Posterior cingulate gyrus (tissue), 11 donors: Measurements from ENCODE around the gene YES1.
"Not testable (repeated sequence)": the region's sequence is repeated elsewhere in the genome, so short reads cannot be mapped to it uniquely, and the experiment has no call there.

ENCODE experiments used
- DNase-seq, 10 donors: peaks; one replicate each; pipeline versions ENCODE4 v3.0.0 to v3.0.0-alpha.2; 2020 to 2021; ENCODE audit warnings: mixed read lengths in 3 of 10
- intact Hi-C: fragments of 100-400 bp; cut with DNase I; formaldehyde crosslinking; loops from one replicate; pipeline ENCODE4 v1.15.1; 2023

The YES1 gene

DNA sequence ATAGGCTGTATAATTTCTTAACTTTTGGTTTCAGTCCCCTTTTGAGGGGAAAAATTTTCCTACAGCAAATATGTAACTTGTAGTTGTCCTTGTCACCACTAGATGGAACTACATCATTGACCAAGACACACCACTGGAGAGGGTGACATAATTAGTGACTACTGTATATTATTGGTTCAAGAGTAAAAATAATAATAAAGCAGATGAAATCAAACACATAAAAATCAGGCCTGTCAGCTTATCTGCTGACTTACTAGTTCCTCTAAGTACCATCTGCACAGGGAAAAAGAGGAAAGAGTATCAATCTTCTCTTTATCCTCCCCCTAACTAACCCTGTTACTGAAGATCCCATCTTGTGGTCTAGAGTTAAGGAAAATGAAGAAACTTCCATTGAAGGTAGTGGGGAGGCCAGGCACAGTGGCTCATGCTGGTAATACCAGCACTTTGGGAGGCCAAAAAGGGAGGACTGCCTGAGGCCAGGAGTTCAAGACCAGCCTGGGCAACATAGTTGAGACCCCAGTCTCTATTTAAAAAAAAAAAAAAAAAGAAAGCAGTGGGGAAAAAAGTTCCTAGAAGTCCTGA lies 70.0 kb downstream of the YES1 start:
- DNase-seq = no peak
- intact Hi-C loops = loop anchor here (1.0 kb wide), 1 partner anchor 89 kb away; no protein-coding TSS in a partner anchor

DNA sequence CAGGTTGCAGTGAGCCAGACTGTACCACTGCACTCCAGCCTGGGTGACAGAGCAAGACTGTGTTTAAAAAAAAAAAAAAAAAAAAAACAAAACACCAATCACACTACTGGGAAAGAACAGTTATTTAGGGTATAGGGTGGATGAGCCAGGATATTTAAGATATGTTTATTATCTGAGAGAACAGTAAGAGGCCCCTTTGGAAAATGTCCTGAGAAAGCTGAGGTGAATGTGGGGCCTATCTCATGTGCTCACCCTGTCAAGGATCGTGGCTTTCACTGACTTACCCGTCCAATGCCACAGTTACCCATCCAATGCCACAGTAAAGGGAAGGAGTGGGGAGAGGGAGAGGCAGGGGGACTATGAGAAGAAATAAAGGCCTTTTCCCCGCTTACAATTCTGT lies 79.7 kb downstream of the YES1 start:
- intact Hi-C loops = no loop called here
- no peak for DNase-seq

DNA sequence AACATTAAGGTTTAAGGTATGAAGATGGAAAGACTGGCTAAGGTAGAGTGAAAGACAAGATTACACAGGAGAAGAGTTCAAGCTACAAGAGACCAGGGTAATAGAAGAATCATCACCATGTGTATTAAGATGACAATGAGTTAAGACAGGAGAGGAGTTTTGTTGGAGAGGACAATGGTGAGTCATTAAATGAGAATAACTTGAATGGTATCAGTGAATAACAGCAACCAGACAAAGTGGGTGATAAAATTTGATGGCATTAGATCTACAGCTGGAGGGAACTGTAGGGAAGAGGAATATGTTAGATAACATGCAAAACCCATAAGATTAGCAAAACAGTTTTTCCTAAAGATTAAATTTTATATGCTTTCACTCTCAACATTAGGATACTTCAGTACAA lies 80.9 kb downstream of the YES1 start:
- intact Hi-C loops = no loop called here
- no peak for DNase-seq

DNA sequence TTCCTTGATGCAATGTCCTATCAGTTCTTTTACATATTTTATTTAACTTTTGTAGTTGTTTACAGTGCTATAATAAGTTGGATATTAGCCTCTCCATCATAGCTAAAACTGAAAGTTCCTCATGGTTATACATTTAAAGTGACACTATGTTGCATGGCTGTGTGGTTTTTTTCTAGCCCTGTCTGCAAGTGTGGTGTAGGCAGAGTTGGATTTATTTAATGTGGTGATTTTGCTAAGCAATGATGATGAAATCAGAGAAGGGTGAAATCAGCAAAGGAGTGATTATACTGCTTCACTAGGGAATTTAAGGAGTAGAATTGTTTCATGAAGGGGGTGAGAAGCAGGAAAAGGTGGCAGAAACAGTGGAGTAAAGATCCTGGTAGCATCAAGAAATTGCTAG lies 81.3 kb downstream of the YES1 start:
- intact Hi-C loops = no loop called here
- no peak for DNase-seq

DNA sequence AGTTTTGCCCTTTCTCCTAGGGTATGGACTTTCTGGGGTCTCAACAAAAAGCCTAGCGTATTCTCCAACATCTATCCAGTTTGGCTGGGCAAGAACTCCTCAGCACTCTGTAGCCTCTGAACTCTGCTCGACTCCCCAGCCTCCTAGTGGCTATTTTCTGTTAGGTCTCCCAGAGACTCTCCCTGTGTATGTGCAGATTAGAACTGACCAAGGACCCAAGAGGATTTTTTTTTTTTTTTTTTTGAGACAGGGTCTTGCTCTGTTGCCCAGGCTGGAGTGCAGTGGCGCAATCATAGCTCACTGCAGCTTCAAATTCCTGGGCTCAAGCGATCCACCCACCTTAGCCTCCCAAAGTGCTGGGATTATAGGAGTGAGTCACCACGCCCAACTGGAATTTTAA lies 81.9 kb downstream of the YES1 start:
- intact Hi-C loops, DNase-seq: not testable (repeated sequence)

DNA sequence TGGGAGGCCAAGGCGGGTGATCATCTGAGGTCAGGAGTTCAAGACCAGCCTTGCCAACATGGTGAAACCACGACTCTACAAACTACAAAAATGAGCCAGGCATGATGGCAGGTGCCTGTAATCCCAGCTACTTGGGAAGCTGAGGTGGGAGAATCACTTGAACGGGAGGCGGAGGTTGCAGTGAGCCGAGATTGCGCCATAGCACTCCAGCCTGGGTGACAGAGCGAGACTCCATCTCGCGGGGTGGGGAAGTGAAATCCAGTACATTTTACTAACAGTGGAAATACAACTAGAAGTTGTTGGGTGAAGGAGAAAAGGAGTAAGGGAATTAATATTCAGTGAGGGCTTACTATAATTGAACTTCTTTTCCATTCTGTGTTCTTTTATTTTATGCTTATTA lies 86.4 kb downstream of the YES1 start:
- DNase-seq = no peak
- intact Hi-C loops = no loop called here

DNA sequence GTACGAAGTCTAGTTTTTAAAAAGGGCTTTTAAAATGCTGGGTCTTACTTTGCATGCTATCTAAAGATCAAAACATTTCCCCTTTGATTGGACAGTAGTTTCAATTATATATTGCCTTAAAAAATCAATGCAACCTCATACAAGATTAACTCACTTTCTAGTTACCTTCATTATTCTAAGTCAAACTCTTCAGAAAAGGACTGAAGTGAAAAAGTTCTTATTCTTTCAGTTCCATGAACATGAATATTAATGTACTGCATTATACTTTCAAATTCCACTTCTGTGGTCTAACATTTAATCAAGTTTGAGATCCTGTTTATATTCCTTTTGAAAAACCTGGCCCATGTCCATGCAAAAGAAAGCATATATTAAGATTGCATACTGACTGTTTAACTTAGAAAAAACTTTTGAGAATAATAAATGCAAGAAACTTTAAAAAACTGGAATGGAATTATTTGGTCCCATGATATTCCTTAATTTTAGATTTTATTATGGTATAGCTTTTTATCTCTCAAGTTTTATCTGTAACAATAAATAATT lies 88.4 kb downstream of the YES1 start:
- intact Hi-C loops = no loop called here
- DNase-seq = no peak

DNA sequence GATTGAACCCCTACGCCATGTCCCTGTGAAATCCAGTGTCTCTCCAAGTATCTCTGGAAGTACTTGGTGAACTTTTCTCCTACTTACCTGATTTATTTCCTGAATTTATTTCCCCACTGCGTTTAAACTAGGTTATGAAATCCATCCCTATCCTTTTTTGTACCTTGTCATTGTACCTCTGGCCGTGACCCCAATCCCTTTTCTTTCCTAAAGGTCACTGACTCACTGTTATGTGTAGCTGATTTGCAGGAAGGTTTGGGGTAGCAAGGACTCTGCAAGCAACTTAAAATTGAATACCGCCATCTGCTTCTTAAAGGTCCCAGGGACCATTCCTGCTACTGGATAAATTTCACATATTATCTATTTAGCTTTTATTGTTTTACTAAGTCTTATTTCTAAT lies 95.0 kb downstream of the YES1 start:
- intact Hi-C loops = loop anchor here (10.0 kb wide), 1 partner anchor 62 kb away; the partner anchor contains the start of gene TYMS

DNA sequence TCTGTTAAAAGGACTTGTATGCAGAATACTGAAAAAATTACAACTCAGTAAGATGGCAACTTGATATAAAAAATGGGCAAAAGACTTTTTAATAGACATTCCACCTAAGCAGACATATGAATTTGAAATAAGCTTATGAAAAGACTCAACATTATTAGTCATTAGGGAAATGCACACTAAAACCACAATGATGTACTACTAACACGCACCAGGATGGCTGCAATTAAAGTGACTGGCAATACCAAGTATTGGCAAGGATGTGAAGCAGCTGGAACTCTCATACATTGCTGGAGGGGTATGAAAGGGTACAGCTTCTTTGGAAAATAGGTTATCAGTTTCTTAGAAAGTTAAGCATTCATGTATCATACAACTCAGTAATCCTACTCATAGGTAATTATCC lies 96.4 kb downstream of the YES1 start:
- no peak for DNase-seq
- intact Hi-C loops = loop anchor here (10.0 kb wide), 1 partner anchor 61 kb away; the partner anchor contains the start of gene TYMS

More for the DNA sequence above, 95.0 kb downstream of the YES1 start:
- DNase-seq = no peak

DNA sequence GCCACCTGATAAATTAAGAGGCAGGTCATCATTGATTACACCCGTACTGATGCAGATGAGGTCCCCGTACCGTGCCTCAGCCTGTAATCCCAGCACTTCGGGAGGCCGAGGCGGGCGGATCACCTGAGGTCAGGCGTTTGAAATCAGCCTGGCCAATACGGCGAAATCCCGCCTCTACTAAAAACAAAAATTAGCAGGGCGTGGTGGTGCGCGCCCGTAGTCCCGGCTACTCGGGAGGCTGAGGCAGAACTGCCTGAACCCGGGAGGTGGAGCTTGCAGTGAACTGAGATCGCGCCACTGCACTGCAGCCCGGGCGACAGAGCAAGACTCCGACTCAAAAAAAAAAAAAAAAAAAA lies 98.9 kb downstream of the YES1 start:
- intact Hi-C loops = loop anchor here (5.0 to 10.0 kb wide), 2 partner anchors 58 to 91 kb away; partner anchors contain the start of gene TYMS
- no peak for DNase-seq

DNA sequence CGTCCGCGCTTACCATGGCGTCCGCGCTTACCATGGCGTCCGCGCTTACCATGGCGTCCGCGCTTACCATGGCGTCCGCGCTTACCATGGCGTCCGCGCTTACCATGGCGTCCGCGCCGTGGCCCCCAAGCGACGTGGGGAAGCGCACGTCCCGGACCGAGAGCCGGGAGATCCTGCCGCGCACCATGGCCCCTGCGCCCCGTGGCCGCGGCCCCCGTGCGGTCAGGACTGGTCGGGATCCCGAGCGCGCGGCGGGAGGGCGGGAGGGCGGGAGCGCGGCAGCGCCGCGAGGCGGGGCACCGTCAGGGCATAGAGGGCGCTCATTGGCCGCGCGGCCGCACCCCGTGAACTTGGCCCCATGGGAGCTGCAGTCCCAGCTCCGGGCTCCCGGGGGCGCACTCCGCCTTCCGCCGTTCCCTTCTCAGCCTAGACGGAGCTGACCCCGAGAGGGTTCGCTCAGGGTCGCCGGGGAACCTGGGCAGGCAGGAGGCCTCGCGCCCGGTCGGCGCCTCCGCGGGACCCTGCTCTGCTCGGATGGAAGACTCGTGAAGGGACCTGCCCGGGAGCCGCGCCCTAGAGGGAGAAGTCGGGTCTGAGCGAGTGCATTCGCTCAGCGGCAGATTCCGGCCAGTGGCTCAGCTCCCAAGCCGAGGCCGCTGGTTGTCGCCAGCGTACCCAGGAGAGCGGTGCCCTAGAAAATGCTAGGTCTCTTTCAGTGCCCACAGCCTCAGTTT lies 99.5 kb downstream of the YES1 start, which contains the start of gene ENOSF1:
ENOSF1 (minus strand) TSS at position 230 of the 734 bp plus-strand sequence; CDS start at position 187, 43 bp downstream.
- intact Hi-C loops = loop anchor here (5.0 to 10.0 kb wide), 2 partner anchors 58 to 90 kb away; partner anchors contain the start of gene TYMS
- peak in 9 of 10 donors; percentile 22 to 88 (median 57) for DNase-seq

DNA sequence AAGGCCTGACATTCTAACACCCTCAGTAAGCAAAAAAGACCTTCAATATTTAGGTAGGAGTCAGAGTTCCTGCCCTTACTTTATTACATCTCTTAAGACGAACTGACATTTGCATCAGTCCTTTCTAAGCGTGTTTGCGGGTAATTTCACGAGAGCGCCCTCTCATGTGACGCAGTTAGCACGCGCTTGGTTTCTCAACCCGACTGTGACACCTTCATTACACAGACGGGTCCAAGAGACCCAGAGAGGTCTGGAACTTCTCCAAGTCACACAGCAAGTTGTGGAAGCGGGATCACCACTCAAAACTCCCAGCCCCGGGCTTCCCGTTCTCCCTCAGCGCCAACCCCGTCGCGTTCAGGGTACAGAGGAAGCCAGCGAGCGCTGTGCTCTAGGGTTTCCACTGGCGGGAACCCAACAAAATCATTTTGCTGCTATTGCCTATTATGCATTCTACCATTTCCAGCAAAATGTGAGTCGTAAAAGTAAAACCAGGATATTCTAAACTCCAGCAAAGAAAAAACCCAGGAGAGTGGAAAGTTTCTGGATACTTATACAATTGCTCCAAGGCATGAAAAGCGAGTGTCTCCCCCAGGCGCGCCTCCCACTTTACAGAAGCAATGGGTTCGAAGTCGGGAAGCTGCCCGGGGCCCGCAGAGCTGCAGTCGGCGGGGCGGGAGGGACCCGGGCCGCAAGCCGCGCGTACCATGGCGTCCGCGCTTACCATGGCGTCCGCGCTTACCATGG lies 100.2 kb downstream of the YES1 start:
- intact Hi-C loops = loop anchor here (5.0 to 10.0 kb wide), 2 partner anchors 57 to 90 kb away; partner anchors contain the start of gene TYMS
- peak in 7 of 10 donors; percentile 34 to 92 (median 49) for DNase-seq

DNA sequence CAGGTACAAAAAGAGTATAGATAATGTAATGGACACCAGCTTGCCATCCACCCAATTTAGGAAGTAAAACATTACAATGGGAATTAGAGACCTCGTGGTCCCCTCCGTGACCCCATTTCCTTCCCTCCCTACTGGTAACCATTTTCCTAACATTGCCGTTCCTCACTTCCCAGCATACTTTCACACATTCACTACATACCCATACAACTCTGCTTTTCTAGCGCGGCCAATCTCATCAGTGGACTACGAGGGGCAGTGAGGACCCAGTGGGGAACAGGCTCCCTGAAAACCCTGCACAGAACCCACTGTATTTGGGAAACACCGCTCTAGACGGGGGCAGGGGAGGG lies 100.8 kb downstream of the YES1 start:
- intact Hi-C loops = loop anchor here (5.0 to 10.0 kb wide), 2 partner anchors 56 to 89 kb away; partner anchors contain the start of gene TYMS
- DNase-seq = peak in 1 of 10 donors; percentile 32

DNA sequence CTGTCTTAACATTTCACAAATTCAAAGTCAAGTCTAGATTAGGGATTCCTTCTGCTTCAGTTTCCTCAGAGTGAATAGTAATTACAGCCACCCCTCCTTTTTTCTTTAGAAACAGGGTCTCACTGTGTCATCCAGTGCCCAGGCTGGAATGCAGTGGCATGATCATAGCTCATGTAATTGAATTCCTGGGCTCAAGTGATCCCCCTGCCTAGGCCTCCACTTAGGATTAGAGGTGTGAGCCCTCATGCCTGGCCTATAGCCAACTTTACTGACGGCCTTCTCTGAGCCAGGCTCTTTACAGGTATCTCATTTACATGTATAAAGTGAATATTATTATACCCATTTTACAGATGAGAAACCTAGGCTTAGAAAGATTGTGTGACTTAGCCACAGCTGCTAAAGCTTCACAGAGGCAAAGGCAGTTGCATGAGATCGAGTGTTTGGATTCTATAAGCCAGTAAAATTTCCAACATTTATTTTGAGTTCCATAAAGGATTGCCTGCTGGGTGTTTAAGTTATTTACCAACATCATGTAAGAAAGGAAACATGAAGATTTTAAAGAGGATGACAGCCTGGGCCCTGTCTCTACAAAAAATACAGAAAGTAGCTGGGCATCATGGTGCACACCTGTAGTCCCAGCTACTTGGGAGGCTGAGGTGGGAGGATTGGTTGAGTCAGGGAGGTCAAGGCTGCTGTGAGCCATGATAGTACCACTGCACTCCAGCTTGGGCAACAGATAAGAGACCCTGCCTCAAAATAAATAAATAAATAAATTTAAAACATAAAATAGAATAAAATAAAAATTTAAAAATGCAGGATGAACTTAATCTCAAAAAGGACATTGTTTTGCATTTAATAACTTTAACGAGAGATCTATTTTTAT lies 101.4 kb downstream of the YES1 start:
- intact Hi-C loops = loop anchor here (5.0 to 10.0 kb wide), 2 partner anchors 56 to 88 kb away; partner anchors contain the start of gene TYMS
- DNase-seq = no peak

DNA sequence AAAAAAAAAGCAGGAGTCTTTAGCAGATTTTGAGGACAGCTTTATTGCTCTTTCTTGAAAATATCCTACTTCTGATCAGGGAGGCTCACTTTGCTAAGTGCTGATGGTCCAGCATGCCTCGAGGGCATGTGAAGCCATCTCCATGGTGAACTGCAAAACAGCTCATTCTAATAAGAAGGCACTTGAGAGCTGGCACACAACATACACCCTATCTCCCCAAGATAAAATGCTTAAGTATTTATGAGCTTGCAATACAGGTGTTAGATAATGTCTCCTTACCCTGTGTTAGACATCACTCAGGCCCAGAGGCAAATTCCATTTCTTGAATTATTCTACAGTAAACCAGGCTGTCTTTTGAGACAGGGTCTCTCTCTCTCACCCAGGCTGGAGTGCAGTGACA lies 102.3 kb downstream of the YES1 start:
- intact Hi-C loops = loop anchor here (5.0 to 10.0 kb wide), 2 partner anchors 55 to 87 kb away; partner anchors contain the start of gene TYMS

DNA sequence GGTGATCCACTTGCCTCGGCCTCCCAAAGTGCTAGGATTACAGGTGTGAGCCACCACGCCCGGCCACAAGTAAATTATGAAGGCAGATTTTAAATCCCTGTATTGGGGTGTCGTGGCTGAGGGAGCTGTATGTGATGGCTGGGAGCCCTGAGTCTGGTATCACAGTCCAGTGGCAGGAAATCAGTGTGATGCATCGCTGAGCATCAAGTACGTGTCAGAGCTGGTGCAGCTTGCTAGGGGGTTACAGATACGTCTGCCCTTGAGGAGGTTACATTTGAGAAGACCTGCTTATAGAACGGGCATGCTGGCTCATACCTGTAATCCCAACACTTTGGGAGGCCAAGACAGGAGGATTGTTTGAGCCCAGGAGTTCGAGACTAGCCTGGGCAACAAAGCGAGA lies 103.9 kb downstream of the YES1 start:
- DNase-seq = no peak
- intact Hi-C loops = no loop called here

More for the DNA sequence above, 102.3 kb downstream of the YES1 start:
- DNase-seq = no peak

DNA sequence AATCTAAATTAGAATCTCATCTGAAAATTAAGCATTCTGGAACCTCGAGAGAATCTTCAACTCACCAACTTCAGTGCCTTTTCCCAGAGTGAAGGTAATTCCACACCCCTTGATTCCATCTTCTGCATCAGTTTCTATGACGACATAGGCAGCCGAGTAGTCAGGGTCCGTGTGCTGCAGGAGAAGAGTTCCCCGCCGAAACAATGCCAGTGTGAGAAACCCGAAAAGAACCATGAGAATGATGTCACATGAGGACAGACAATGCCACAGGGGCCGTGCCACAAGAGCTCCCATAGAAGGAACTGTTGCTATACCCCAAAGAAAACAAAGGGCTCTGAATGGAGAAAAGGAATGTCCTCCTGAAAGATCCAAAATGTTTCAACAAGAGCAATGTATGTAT lies 105.6 kb downstream of the YES1 start:
- intact Hi-C loops = no loop called here
- DNase-seq = peak in 1 of 10 donors; percentile 26

DNA sequence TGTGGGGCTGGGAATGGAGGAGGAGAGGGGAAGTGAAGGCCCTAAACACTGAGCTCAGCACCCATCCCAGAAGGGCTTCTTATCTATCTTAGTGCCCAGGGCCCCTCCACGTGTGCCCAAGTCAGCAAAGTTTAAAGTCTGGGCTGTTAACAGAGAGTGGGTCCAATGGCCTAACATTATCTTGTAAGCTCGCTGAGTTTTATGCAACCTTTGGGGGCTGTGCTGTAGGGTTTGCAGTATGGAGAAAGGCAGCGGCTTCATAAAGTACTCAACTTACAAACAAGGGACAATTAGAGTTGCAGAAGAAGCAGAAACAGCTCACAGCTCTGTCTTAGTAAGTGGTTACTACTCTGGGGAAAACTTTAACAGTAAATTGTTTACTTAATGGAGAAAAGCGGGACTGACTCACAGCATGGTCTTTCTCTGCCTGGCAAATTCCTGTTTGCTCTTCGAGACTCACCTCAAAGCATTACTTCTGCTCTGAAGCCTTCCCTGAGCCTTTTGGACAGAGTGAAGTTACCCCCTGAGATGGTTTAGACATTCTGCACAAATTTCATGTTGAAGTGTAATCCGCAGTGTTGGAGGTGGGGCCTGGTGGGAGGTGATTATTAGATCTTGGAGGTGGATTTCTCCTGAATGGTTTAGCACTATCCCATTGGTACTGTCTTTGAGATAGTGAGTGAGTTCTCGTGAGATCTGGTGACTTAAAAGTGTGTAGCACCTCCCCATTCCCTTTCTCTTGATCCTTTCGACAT lies 108.7 kb downstream of the YES1 start:
- intact Hi-C loops = no loop called here
- DNase-seq = no peak

DNA sequence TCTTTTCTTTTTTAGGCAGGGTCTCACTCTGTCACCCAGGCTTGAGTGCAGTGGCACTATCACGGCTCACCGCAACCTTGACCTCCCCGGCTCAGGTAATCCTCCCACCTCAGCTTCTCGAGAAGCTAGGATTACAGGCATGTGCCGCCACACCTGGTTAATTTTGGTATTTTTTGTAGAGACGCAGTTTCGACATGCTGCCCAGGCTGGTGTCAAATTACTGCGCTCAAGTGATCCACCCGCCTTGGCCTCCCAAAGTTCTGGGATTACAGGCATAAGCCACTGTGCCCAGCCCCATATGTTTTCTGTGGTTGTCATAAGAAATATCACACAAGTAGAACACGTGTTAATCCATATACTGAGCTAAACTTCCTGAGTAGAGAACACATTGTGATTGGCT lies 114.2 kb downstream of the YES1 start:
- intact Hi-C loops = no loop called here
- no peak for DNase-seq
